ENCODE results near the gene SELENOV.

DNA sequence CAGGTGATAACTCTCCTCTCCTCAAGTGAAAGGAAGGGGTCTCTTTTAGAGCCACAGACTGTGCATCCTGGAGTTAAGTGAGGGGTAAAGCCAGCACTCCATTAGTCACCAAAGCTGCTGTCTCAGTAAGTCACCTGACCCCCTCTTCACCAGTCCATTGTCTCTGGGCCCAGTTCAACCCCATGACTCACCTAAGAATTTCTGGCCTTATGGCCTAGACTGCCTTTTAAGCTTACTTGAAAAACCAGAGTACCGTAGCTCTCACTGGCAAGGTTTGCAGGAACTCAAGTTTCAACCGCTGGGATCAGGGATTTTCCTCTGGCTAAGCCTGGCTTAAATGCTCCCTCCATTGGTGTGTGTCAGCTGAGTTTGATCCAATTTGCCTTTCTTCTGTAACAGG lies 48.5 kb downstream of the SELENOV start:
- TF ChIP-seq POLR2AphosphoS5 (IDR thresholded peaks at IDR 0.05; ENCODE audit: low read depth, low read length) (no peak), POLR2A (IDR thresholded peaks at IDR 0.05; ENCODE audit: low read depth, low read length) (no peak)

Data from GM12892 (cell line).